ENCODE data around the gene GRB7.
"Not testable (repeated sequence)": the region's sequence is repeated elsewhere in the genome, so short reads cannot be mapped to it uniquely, and the experiment has no call there.

The GRB7 gene

GRCh38 chr17:39737760-39738567, at the start of gene GRB7:
GRB7 (plus strand) TSS chr17:39737938; CDS start chr17:39742302, 4,364 bp downstream.
- DNase-seq = peak; percentile 15

DNA sequence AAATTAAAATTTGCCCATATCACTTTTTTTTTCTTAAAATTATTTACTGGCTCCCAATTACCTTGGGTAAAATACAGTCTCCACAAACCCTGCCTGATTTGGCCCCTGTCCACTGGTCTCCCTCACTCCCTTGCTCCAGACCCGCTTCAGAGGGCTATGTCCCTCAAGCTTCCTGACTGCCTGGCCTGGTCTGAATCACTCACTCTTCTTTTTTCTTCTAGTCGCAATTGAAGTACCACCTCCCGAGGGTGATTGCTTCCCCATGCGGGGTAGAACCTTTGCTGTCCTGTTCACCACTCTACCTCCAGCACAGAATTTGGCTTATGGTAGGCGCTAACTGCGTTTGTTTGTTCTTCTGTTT, 49.3 kb upstream of the GRB7 start:
- no peak for DNase-seq

GRCh38 chr17:39688945-39689344, 48.8 kb upstream of the GRB7 start:
- DNase-seq = no peak

- DNase-seq = no peak
Observed at GRCh38 chr17:39694593-39694992, 43.1 kb upstream of the GRB7 start.

DNA sequence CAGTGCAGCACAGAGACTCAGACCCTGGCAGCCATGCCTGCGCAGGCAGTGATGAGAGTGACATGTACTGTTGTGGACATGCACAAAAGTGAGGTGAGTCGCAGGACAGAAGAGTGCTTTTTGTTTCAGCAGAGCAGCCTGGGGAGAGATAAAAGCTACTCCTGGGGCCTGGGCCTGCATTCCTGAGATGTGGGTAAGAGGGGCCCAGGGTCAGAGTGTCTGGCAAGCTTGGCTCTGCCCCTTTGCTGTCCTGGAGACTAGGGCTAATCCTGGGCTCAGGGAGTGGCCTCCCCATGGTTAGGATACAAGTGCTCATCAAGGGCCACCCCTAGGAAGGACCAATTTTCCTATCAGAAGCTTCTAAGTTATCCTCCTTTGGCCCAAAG, 42.7 kb upstream of the GRB7 start:
- DNase-seq = no peak

DNA sequence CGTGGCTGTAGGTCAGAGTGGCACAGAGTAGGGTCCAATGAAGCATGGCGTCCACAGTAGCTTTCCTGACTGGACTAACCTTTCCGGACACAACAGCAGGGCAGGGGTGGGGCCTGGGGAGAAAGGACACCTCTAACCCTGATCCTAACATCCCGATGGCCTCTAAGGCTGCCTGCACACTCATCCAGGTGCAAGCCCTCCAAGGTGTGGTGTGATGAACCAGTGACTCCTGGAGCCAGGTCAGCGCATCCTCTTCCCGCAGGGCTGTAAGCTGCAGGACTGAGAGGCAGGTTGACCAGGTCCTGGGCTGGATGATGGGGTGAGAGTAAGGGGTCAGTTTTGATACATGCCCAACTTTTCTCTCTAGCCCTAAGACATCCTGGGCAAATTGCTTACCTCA, 41.0 kb upstream of the GRB7 start:
- DNase-seq = no peak

DNA sequence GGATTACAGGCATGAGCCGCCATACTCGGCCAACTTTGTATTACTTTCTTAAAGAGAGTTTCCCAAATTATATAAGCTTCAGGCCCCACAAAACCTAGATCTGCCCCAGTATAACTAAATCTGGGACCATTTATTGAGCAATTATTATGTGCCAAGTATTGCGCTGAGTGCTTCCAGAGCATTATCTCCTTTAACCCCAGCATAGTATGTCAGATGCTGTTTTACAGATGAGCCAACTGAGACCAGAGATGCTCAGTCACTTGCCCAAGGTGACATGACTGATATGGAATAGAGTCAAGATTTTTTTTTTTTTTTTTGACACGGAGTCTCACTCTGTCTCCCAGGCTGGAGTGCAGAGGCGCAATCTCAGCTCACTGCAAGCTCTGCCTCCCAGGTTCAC, 39.8 kb upstream of the GRB7 start:
- DNase-seq = no peak

- DNase-seq = not testable (repeated sequence)
Observed at GRCh38 chr17:39699157-39699817, 38.5 kb upstream of the GRB7 start.

DNA sequence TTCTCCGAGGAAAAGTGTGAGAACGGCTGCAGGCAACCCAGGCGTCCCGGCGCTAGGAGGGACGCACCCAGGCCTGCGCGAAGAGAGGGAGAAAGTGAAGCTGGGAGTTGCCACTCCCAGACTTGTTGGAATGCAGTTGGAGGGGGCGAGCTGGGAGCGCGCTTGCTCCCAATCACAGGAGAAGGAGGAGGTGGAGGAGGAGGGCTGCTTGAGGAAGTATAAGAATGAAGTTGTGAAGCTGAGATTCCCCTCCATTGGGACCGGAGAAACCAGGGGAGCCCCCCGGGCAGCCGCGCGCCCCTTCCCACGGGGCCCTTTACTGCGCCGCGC, 38.0 kb upstream of the GRB7 start, which contains the start of gene ERBB2:
ERBB2 (plus strand) TSS at position 247 of the 330 bp plus-strand sequence. CDS start 175 bp downstream, outside the sequence.
- no peak for DNase-seq

- DNase-seq = no peak
Observed at GRCh38 chr17:39700148-39700987, 37.4 kb upstream of the GRB7 start.

- no peak for DNase-seq
Observed at GRCh38 chr17:39701012-39701783, 36.5 kb upstream of the GRB7 start.

DNA sequence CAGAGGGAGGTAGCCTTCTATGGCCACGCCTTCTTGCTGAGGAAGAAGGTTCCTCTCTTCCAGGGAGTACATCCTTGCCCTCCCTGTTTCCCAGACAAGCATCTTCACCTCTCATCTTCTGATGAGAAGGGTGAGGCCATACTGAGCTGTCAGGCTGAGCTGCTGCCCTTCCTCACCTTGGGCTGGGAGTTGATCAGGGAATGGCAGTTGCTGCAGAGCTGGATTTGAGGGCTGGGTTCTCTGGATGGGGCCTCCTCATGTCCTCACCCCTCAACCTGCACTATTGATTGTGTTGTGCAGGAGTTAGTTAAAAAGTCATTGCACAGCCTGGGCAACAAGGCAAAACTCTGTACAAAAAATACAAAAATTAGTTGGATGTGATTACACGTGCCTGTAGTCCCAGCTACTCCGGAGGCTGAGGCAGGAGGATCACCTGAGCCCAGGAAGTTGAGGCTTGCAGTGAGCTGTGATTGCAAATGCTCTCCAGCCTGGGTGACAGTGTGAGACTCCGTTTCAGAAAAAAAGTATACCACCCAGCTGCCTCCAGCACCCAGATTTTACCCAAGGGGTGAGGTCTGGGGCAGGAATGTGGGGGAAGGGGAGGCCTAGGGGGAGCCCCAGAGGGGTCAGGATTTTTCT, 35.8 kb upstream of the GRB7 start:
- no peak for DNase-seq

DNA sequence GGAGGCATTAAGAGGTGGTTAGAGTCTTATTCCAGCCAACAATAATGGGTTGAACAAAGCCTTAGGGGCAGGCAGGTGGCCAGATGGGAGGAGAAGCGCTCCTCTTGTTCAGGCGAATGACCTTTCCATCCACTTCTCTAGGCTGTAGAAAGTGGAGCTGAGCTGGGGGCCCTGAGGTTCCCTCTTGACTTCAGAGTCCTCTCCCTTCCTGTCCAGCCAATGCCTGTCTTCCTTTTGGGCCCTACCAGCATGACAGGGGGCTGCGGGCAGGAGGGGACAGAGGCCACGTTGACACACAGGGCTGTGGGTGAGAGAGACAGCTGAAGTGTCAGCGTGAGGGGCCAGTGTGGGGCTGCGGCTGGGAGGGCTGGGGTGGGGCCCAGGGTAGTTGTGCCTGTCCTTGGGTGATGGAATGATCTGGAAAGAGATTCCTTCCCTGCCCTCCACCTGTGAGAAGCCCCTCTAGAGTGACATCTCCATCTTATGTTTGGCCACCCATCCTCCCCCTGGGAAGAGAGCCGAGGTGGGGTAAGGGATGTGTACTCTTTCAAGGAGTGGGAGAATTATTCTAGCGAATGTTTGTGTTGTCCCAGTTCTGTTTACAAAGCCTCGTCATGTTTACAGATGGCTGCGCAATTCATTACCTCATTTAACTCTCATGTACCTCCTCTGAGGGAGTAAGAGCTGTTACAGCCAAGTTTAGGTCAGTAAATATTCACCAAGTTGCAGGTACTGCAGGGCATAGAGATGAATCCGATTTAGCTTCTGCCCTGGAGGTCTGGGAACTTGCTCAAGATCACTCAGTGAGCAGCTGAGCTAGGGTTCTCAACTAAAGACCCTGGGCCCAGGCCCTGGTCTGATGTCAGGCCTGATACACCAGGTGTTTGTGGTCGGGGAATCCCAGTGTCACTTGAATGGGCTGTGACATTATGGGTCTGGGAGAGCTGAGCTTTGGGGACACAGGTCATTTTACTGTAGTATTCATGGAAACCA, 34.5 kb upstream of the GRB7 start:
- no peak for DNase-seq

DNA sequence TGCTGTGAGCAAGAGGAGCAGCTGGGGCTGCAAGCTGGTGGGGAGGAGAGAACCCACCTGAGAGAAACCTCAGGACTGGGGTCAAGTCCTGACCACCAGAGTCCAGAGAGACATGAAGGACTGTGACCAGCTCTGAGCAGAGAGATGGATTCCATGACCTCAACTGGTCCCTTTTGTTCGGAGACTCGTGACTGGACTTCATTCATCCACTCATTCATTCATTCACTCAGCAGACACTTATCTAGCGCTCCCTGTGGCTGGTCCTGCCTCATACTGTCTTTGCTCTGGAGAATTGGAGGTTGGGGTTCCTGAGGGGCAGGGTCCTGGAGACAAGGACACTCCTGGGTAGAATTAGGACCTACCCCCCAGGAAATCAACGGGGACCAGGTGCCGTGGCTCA, 33.8 kb upstream of the GRB7 start:
- no peak for DNase-seq

DNA sequence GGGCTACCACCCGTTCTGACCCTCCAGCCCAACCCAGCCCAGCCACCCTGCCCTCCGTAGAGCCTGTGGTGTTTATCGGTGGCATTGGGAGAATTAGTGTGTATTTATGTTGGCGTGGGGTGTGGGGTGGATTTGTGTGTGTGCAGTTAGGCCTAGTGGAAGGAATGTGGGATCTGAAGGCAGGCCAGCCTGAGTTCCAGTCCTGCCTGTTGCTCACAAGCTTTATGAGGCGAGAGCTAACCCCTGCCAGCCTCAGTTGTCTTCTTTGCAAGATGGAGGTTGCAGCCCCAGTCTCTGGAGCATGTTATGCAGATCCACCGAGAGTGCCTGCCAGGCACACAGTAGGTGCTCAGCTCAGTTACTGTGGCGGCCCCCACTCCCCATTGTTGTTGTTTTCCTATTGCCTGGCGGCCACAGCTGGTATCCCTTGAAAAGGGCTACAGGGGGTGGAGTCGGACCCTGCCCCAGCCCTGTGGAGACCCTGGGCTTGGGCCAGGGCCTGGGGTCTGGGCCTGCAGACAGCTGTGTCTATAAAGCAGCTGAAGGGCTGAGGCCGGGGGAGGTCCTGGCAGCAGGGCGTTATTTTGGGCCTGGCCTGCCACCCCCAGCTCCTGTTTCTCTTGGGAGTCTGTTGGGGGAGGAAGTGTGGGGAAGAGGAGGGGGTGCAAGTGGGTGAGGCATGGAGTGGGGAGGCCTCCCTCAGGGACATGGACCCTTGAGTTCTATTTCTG, 32.8 kb upstream of the GRB7 start:
- no peak for DNase-seq

DNA sequence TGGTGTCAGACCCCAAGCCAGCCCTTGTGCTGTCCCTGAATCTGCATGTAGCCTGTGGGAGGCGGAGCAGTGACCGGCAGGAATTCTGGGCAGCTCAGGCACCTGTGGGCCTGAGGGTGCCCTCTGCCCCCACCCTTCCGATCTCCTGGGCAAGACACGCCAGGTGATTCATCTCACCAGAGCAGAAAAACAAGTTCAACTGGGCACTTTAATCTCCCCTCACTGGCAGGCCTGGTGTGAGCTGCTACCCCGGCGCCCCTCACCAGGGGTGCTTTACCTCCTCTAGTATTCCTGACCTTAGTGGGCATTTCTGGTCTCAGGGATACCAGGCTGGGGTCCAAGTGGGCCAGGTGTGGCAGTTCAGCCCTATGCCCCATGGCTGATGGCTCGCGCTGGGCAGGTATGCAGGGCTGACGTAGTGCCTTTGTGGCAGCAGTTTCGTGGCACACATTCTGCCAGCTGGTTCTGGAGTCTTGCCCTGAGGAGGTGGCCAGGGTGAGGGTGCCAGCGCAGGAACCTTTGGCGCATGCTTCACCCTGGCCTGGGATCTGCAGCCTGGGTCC, 31.9 kb upstream of the GRB7 start:
- no peak for DNase-seq

DNA sequence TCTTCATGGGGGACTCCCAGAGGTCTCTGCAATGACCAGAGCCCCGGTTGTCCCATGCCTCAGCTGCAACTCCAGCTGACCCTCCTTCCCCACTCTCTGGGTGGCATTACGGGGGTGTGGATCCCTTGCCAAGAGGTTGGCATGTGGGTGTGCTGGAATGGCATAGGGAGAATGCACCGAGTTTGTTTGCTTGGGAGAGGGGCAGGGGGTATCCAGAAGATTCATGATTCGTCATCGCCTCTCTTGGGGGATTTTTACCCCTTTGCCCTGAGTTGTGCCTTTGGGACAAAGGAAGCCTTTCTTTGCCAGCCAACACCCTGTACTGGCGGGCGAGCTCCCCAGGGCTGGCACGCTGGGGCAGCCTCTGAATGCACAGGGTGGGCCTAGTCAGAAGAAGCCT, 31.4 kb upstream of the GRB7 start:
- no peak for DNase-seq

GRCh38 chr17:39706921-39707337, 30.8 kb upstream of the GRB7 start:
- DNase-seq = no peak

DNA sequence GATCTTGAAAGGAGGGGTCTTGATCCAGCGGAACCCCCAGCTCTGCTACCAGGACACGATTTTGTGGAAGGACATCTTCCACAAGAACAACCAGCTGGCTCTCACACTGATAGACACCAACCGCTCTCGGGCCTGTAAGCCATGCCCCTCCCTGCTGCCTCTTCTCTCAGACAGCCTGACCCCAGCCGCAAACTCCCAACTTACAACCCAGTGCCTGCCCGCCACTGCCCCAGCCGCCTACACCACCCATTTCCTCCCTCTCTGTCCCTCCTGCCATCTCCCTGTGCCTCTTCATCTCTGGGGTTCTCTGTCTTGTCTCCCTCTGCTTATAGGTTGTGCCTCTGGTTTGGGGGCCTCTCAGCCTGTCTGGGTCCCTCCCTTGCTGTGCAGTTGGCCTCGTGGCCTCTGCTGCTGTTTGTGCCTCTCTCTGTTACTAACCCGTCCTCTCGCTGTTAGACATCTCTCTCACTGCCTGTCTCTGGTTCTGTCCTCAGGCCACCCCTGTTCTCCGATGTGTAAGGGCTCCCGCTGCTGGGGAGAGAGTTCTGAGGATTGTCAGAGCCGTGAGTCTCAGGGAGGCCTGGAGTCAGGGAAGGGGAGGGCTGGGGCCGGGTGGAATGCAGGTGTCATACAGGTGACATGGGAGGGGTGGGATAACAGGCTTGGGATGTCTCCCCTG, 28.3 kb upstream of the GRB7 start:
- no peak for DNase-seq

All from NCI-H1092 treated with DMSO at 0.1 percent for 48 hours (cell line).